GM23248 (cell line): ENCODE data around the gene SERPINA10. TPM values are rescaled to one million over a fixed set of nuclear protein-coding genes. Genes with fewer than 3 reads are reported as not detected.
"Not testable (repeated sequence)": the region's sequence is repeated elsewhere in the genome, so short reads cannot be mapped to it uniquely, and the experiment has no call there.

ENCODE experiments used
- DNase-seq: peaks from one replicate; pipeline ENCODE4 v3.0.0-alpha.2; 2015
- H2AFZ ChIP-seq: fragments of 200-600 bp; sonication (generic); 2 replicates; pipeline ENCODE4 v1.6.1; 2016; ENCODE audit warnings: antibody characterized with exemption
- H3F3A ChIP-seq: fragments of 200-600 bp; sonication (generic); 2 replicates; pipeline ENCODE4 v1.6.1; 2016; ENCODE audit warnings: mild to moderate bottlenecking, antibody characterized with exemption, mixed run types; ENCODE audit not compliant: insufficient read depth
- H3K27ac ChIP-seq: fragments of 200-600 bp; sonication (generic); 2 replicates; pipeline ENCODE4 v1.5.1; 2016; ENCODE audit warnings: mild to moderate bottlenecking
- H3K27me3 ChIP-seq: fragments of 200-600 bp; sonication (generic); replicated peaks from 2 replicates; pipeline ENCODE4 v1.6.1; 2016; ENCODE audit warnings: mild to moderate bottlenecking; ENCODE audit not compliant: insufficient read depth
- H3K36me3 ChIP-seq: fragments of 200-600 bp; sonication (generic); 2 replicates; pipeline ENCODE4 v1.6.1; 2016; ENCODE audit warnings: low read depth, mild to moderate bottlenecking
- H3K4me1 ChIP-seq: fragments of 200-600 bp; sonication (generic); 2 replicates; pipeline ENCODE4 v1.6.1; 2016; ENCODE audit warnings: mild to moderate bottlenecking; ENCODE audit not compliant: insufficient read depth
- H3K4me2 ChIP-seq: fragments of 200-600 bp; sonication (generic); one replicate; pipeline ENCODE4 v1.6.1; 2016; ENCODE audit warnings: mild to moderate bottlenecking; ENCODE audit not compliant: unreplicated experiment
- H3K4me3 ChIP-seq: fragments of 200-600 bp; sonication (generic); 2 replicates; pipeline ENCODE4 v1.5.1; 2016; ENCODE audit warnings: mild to moderate bottlenecking
- H3K79me2 ChIP-seq: fragments of 200-600 bp; sonication (generic); 2 replicates; pipeline ENCODE4 v1.6.1; 2016; ENCODE audit warnings: mild to moderate bottlenecking; ENCODE audit not compliant: insufficient read depth
- H3K9ac ChIP-seq: fragments of 200-600 bp; sonication (generic); 2 replicates; pipeline ENCODE4 v1.6.1; 2016; ENCODE audit warnings: mild to moderate bottlenecking
- H3K9me2 ChIP-seq: fragments of 200-600 bp; sonication (generic); 2 replicates; pipeline ENCODE4 v1.6.1; 2016; ENCODE audit warnings: mixed run types, mild to moderate bottlenecking, moderate library complexity; ENCODE audit not compliant: insufficient read depth
- H3K9me3 ChIP-seq: fragments of 200-600 bp; sonication (generic); one replicate; pipeline ENCODE4 v1.6.1; 2017; ENCODE audit warnings: low read depth
- H4K20me1 ChIP-seq: fragments of 200-600 bp; sonication (generic); 2 replicates; pipeline ENCODE4 v1.6.0; 2016; ENCODE audit not compliant: insufficient read depth
- EZH2 ChIP-seq: fragments of 200-600 bp; sonication (generic); IDR thresholded peaks from 2 replicates; pipeline ENCODE4 v1.6.1; 2018; ENCODE audit warnings: antibody characterized with exemption, mild to moderate bottlenecking; ENCODE audit not compliant: insufficient read depth, poor library complexity, severe bottlenecking
- EZH2phosphoT487 ChIP-seq: fragments of 200-600 bp; sonication (generic); IDR thresholded peaks from 2 replicates; pipeline ENCODE4 v1.6.1; 2018; ENCODE audit warnings: antibody characterized with exemption, moderate library complexity, mild to moderate bottlenecking, low read depth; ENCODE audit not compliant: insufficient read depth
- WGBS, 2 experiments: methylation state at CpG; one replicate each; pipeline ENCODE4 v1.1.6; 2015 to 2017; ENCODE audit warnings: low lambda C conversion rate in 2 of 2, low coverage in 1 of 2; ENCODE audit errors: missing lambda C conversion rate in 2 of 2; 5-methylcytosine and 5-hydroxymethylcytosine counted together
- in situ Hi-C: fragments of 300-500 bp; cut with MboI; formaldehyde crosslinking; loops from 2 replicates; pipeline ENCODE4 v1.15.0; 2020
- polyA plus RNA-seq: library from polyadenylated mRNA; unstranded; fragments of >200 nt; fragmentation: Nextera tagmentation; extraction: Ambion mirVana; gene quantifications from 2 replicates; pipeline ENCODE4 v1.2.1, GENCODE V29; 2016
- total RNA-seq: library from RNA; depleted of rRNA; stranded (reverse); fragments of >200 nt; shearing (Covaris generic); gene quantifications from 2 replicates; pipeline ENCODE4 v1.2.3, GENCODE V29; 2014

The SERPINA10 gene
- total and polyA plus RNA-seq, 2 experiments from 2014 or later: not detected

DNA sequence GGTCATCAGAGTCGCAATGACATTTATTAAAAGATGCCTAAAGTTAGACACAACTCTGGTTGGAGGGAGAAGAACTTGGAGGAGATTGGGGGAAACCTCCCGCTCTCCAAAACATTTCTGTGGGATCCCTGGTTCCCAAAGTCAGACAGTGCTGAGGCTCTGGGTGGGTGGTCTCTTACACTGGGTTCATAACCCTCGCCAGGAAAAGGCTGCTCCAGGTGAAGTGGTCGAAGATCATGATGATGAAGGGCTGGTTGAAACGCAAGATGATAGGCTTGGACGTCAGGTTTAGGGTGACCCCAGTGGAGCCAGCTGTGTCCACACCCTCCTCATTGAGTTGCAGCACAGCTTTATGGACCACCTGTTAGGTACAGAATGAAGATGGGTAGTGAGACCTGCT, 11.2 kb upstream of the SERPINA10 start:
- Histone ChIP-seq H3K4me2 (no peak overlapping the region), H3K27me3 (no peaks in the 10 kb centered on the region), H3K4me3 (no peak overlapping the region), H3K9ac (no peak overlapping the region), H3K9me3 (no peaks in the 10 kb centered on the region), H3K36me3 (no peaks in the 10 kb centered on the region), H3K4me1 (no peaks in the 10 kb centered on the region), H2AFZ (no peak overlapping the region), H4K20me1 (no peaks in the 10 kb centered on the region), H3K27ac (no peak overlapping the region), H3K79me2 (no peaks in the 10 kb centered on the region), H3K9me2 (no peaks in the 10 kb centered on the region), H3F3A (no peaks in the 10 kb centered on the region)
- in situ Hi-C loops: no loop called here
- no peak for DNase-seq
- 63 to 67% methylated on average over 6 of the region's 6 CpGs for WGBS, 2 experiments
- TF ChIP-seq EZH2 (no peak), EZH2phosphoT487 (no peak)

DNA sequence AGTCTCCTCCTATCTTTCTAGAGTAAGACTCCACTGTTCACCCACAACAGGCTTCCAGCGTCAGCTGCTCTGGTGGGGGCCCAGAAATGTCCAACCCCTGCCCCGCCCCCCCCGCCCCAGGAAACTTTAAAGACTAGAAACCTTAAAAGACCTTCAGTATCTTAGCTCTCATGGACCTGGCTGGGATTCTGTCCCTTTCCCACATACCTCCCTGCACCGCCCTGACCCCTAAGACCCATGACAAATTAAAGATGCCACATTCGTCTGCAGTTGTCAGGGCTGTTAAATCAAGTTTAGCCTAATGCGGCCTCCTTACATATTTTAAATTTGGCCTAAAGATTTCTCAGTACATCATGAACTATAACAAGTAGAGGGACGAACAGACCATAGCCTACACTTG, 10.0 kb upstream of the SERPINA10 start:
- Histone ChIP-seq H3K9me2 (no peaks in the 10 kb centered on the region), H3K79me2 (no peaks in the 10 kb centered on the region), H4K20me1 (no peaks in the 10 kb centered on the region), H3K4me3 (no peak overlapping the region), H3K27me3 (no peaks in the 10 kb centered on the region), H3K4me2 (no peak overlapping the region), H3F3A (no peaks in the 10 kb centered on the region), H3K9ac (no peak overlapping the region), H3K9me3 (no peaks in the 10 kb centered on the region), H3K27ac (no peak overlapping the region), H3K36me3 (no peaks in the 10 kb centered on the region), H2AFZ (no peak overlapping the region), H3K4me1 (no peaks in the 10 kb centered on the region)
- TF ChIP-seq EZH2: no peak
- TF ChIP-seq EZH2phosphoT487: no peak
- no peak for DNase-seq
- WGBS, 2 experiments: 63 to 67% methylated on average over 7 of the region's 7 CpGs
- in situ Hi-C loops: no loop called here

DNA sequence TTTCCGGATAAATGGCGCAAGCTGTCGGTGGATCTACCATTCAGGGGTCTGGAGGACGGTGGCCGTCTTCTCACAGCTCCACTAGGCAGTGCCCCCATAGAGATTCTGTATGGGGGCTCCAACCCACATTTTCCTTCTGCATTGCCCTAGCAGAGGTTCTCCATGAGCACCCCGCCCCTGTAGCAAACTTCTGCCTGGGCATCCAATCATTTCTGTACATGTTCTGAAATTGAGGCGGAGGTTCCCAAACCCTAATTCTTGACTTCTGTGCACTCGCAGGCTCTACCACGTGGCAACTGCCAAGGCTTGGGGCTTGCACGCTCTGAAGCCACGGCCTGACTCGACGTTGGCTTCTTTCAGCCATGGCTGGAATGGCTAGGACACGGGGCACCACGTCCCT, 5.1 kb upstream of the SERPINA10 start:
- H2AFZ ChIP-seq: no peak overlapping the region
- in situ Hi-C loops: no loop called here
- WGBS, 2 experiments: 64 to 68% methylated on average over 15 of the region's 15 CpGs
- no peaks in the 10 kb centered on the region for H3F3A ChIP-seq
- no peaks in the 10 kb centered on the region for H3K27me3 ChIP-seq
- no peaks in the 10 kb centered on the region for H3K4me1 ChIP-seq
- DNase-seq: no peak
- no peak overlapping the region for H3K27ac ChIP-seq
- no peaks in the 10 kb centered on the region for H3K9me2 ChIP-seq
- H3K4me2 ChIP-seq: no peak overlapping the region
- no peak overlapping the region for H3K9ac ChIP-seq
- TF ChIP-seq EZH2: no peak
- TF ChIP-seq EZH2phosphoT487: no peak
- H3K79me2 ChIP-seq: no peaks in the 10 kb centered on the region
- no peak overlapping the region for H3K4me3 ChIP-seq
- no peaks in the 10 kb centered on the region for H3K36me3 ChIP-seq
- no peaks in the 10 kb centered on the region for H4K20me1 ChIP-seq
- no peaks in the 10 kb centered on the region for H3K9me3 ChIP-seq

DNA sequence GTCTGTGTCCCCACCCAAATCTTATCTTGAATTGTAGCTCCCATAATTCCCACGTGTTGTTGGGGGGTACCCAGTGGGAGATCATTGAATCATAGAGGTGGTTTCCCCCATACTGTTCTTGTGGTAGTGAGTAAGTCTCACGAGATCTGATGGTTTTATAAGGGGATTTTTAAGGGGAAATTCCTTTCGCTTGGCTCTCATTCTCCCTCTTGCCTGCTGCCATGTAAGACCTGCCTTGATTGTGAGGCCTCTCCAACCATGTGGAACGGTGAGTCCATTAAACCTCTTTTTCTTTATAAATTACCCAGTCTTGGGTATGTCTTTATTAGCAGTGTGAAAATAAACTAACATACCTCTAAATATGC, 3.1 kb upstream of the SERPINA10 start:
- H3K9me3 ChIP-seq, DNase-seq, H3F3A ChIP-seq, H3K79me2 ChIP-seq, H3K4me2 ChIP-seq, H3K27me3 ChIP-seq, H3K4me3 ChIP-seq, H3K27ac ChIP-seq, H2AFZ ChIP-seq, H3K4me1 ChIP-seq, H3K9me2 ChIP-seq, H4K20me1 ChIP-seq, H3K9ac ChIP-seq, H3K36me3 ChIP-seq, in situ Hi-C loops: not testable (repeated sequence)
- WGBS, 2 experiments: 62 to 64% methylated on average over 4 of the region's 4 CpGs

DNA sequence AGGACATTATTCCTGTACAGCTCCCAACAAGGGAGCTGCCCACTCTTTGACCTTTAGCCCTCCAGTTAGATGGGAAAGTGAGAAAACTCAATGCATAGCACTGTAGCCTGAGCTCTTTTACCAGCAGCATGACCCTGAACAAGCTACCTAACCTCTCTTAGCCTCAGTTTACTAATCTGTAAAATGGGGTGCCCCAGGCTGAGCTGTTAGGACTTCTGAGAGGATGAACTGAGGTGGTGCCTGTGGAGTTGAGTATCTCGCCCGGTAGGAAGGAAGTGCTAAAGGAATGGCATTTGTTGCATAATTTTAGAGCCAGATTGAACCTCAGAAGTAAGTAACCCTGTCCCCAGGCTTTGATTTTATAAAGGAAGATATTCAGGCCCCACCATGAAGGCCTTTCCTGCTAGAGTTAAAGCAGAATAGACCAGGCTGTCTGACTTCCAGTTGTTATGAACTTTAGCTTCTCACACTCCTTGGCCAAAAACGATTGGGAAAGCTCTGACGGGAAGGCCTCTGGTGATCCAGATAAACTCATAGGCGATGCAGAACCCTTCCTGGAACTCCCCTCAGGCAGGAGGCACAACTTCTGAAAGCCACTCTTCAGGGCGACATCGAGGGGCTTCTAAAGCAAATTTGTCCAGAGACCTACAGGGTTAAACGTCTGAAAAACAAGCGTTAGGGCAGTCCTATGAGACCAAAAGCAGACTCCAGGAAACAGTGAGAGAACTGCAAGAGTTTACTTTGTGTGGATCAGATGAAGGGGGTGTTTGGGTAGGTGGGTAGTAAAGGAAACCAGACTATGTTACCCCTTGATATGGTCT, 2.5 kb upstream of the SERPINA10 start:
- H3K9me3 ChIP-seq: no peaks in the 10 kb centered on the region

More for the DNA sequence above, 2.5 kb upstream of the SERPINA10 start:
- no peaks in the 10 kb centered on the region for H3F3A ChIP-seq
- H2AFZ ChIP-seq: no peak overlapping the region
- no peak for DNase-seq
- no peaks in the 10 kb centered on the region for H3K9me2 ChIP-seq
- no peaks in the 10 kb centered on the region for H3K4me1 ChIP-seq
- no peak overlapping the region for H3K9ac ChIP-seq
- 48 to 63% methylated on average over 9 of the region's 9 CpGs for WGBS, 2 experiments
- no peak overlapping the region for H3K4me3 ChIP-seq
- no peaks in the 10 kb centered on the region for H4K20me1 ChIP-seq
- no peaks in the 10 kb centered on the region for H3K27me3 ChIP-seq
- in situ Hi-C loops: no loop called here
- no peak overlapping the region for H3K4me2 ChIP-seq
- H3K36me3 ChIP-seq: no peaks in the 10 kb centered on the region
- TF ChIP-seq EZH2phosphoT487: no peak
- no peak for TF ChIP-seq EZH2
- H3K79me2 ChIP-seq: no peaks in the 10 kb centered on the region
- H3K27ac ChIP-seq: no peak overlapping the region
